Kidney (tissue), 14 donors: ENCODE results near the gene SWI5. TPM values are rescaled to one million over a fixed set of nuclear protein-coding genes. Genes with fewer than 3 reads are reported as not detected.

ENCODE experiments used
- DNase-seq, 5 donors: peaks; one replicate each; pipeline ENCODE4 v3.0.0-alpha.2; 2013 to 2020
- FAIRE-seq: peaks from 2 replicates; lab custom pipeline; 2012; peaks lifted over from hg19 to GRCh38; lab: Jason Lieb, UNC
- H3K27ac ChIP-seq, 2 donors: one replicate each; pipeline ENCODE4 v1.7.0; 2013; ENCODE audit warnings: low read depth in 2 of 2, low read length in 2 of 2, inconsistent platforms in 1 of 2
- H3K27me3 ChIP-seq: one replicate; pipeline ENCODE4 v1.7.1; 2013; ENCODE audit warnings: low read length, inconsistent platforms; ENCODE audit not compliant: control insufficient read depth, insufficient read depth
- H3K36me3 ChIP-seq, 3 donors: one replicate each; pipeline versions ENCODE4 v1.7.0 to v1.7.1; 2013; ENCODE audit warnings: low read length in 3 of 3, control low read depth in 1 of 3, inconsistent platforms in 1 of 3; ENCODE audit not compliant: insufficient read depth in 3 of 3, control insufficient read depth in 2 of 3
- H3K4me1 ChIP-seq, 3 donors: one replicate each; pipeline versions ENCODE4 v1.7.0 to v1.7.1; 2013; ENCODE audit warnings: low read length in 3 of 3, inconsistent platforms in 1 of 3, low read depth in 1 of 3; ENCODE audit not compliant: control insufficient read depth in 2 of 3, insufficient read depth in 2 of 3
- H3K4me3 ChIP-seq, 3 donors: one replicate each; pipeline versions ENCODE4 v1.7.0 to v1.8.1; 2013; ENCODE audit warnings: low read length in 3 of 3, control low read depth in 1 of 3, inconsistent platforms in 1 of 3
- H3K9ac ChIP-seq, 3 donors: one replicate each; pipeline versions ENCODE4 v1.7.0 to v1.7.1; 2013; ENCODE audit warnings: low read length in 3 of 3, control low read depth in 1 of 3, inconsistent platforms in 1 of 3
- H3K9me3 ChIP-seq, 3 donors: one replicate each; pipeline versions ENCODE4 v1.7.0 to v1.7.1; 2013; ENCODE audit warnings: low read length in 3 of 3, control low read depth in 1 of 3, inconsistent platforms in 1 of 3; ENCODE audit not compliant: control insufficient read depth in 2 of 3, insufficient read depth in 1 of 3
- intact Hi-C: fragments of 100-400 bp; cut with DNase I; formaldehyde crosslinking; loops from one replicate; pipeline ENCODE4 v1.11.1; 2022
- polyA plus RNA-seq: library from polyadenylated mRNA; stranded (reverse); fragments of 350-450 nt; fragmentation: Illumina TruSeq; extraction: RNeasy Lipid Tissue Mini Kit (QIAGEN cat#74804); gene quantifications from one replicate; pipeline ENCODE4 v1.2.3, GENCODE V29; 2014; ENCODE audit warnings: low read depth, low replicate concordance; ENCODE audit not compliant: insufficient read depth
- total RNA-seq: library from RNA; stranded (reverse); fragmentation: NEBNext Ultra II Directional; extraction: Animal tissue kit (Norgen Biotek cat#: 25700); gene quantifications from one replicate; pipeline ENCODE4 v1.2.1, GENCODE V29; 2021
- TF ChIP-seq, protein P1 (sequence below): IDR thresholded peaks from 3 replicates; pipeline ENCODE4 v1.5.1; 2012; ENCODE audit warnings: mild to moderate bottlenecking, moderate library complexity, borderline replicate concordance; ENCODE audit not compliant: insufficient read depth; ENCODE audit errors: extremely low read depth
- donor health status: control.
- donor health status: control.
- donor health status: control.
- donor health status: control.
- donor health status: control.
- donor health status: DM: yes; HTN: yes; CAD: no.
- donor health status: Normal renal cell carcinoma (clear cell type).

The SWI5 gene
- total and polyA plus RNA-seq, 2 donors from 2014 or later, result 20.3 to 67.8 TPM

DNA sequence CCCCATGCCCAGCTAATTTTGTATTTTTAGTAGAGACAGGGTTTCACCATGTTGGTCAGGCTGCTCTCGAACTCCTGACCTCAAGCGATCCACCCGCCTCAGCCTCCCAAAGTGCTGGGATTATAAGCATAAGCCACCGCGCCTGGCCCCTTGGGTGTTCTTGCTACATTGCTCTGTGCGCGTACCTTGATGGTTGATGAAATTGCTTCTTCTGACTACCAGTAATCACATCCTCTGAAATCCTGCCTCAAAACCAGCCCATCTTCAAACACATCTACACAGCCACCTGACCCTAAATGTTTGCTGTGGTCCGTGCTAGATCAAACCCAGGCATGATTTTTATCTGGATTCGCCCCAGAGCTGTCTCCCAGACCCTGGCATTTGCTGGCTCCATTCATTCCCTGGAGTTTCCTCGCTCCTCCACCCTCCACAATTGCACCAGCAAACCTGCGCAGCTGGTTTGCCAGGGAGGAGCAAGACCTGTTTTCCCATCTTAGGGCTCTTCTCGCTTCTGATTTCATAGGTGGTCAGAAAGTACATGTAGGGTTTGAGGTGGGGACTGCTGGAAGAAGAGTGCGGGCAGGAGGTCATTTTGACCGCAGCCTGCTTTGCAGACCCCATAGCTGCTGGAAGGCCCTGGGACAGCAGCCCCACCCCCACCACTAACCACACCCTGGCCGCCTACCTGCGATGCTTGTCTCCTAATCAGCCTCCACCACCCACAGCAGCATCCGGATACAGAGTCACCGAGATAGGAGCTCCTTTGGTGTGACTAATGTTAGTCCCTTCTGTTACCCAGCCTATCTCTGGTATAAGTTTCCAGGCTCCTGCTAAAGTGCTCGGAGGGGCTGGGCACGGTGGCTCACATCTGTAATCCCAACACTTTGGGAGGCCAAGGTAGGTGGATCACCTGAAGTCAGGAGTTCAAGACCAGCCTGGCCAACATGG is 22.7 kb downstream of the SWI5 start:
- FAIRE-seq (no peak), DNase-seq (no peak)
- Histone ChIP-seq H3K27ac (no peak overlapping the region), H3K9me3 (no peaks in the 10 kb centered on the region), H3K4me1 (peaks cover 0 to 7% (median 0%) of the 10 kb centered on the region in 3 donors), H3K27me3 (no peaks in the 10 kb centered on the region), H3K9ac (no peak overlapping the region), H3K4me3 (no peak overlapping the region), H3K36me3 (no peaks in the 10 kb centered on the region)
- intact Hi-C loops, result no loop called here
- TF ChIP-seq, protein P1, sequence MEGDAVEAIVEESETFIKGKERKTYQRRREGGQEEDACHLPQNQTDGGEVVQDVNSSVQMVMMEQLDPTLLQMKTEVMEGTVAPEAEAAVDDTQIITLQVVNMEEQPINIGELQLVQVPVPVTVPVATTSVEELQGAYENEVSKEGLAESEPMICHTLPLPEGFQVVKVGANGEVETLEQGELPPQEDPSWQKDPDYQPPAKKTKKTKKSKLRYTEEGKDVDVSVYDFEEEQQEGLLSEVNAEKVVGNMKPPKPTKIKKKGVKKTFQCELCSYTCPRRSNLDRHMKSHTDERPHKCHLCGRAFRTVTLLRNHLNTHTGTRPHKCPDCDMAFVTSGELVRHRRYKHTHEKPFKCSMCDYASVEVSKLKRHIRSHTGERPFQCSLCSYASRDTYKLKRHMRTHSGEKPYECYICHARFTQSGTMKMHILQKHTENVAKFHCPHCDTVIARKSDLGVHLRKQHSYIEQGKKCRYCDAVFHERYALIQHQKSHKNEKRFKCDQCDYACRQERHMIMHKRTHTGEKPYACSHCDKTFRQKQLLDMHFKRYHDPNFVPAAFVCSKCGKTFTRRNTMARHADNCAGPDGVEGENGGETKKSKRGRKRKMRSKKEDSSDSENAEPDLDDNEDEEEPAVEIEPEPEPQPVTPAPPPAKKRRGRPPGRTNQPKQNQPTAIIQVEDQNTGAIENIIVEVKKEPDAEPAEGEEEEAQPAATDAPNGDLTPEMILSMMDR, result no peak

DNA sequence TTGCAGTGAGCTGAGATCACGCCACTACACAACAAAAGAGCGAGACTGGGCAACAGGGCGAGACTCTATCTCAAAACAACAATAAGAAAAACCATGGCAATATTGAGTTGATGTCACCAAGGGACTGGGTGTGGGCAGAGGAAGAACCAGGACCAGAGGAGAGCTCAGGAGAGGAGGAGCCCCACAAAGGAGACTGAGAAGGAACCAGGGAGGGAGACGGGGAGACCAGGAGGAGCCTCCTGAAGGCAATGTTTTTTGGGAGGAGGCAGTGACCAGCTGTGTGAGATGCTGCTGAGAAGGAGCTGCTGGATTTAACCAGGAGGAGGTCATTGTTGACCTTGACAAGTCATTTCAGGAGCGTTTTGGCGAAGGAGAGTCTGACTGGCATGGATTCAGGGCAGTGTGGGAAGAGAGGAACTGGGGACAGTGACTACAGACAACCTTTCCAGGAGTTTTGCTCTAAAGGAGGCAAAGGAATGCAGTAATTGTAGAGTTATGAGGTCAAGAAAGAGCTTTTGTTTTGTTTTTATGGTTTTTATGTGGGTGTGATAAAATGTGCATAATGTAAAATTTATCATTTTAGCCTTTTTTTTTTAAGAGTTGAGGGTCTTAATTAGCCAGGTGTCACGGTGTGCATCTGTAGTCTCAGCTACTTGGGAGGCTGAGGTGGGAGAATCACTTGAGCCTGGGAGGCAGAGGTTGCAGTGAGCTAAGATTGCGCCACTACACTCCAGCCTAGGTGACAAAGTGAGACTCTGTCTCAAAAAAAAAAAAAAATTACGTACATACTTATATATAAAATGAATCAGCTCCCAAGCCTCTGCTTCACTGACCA is 28.3 kb downstream of the SWI5 start:
- H3K9me3 ChIP-seq, result no peaks in the 10 kb centered on the region
- intact Hi-C loops, result no loop called here
- H3K9ac ChIP-seq, result no peak overlapping the region
- H3K4me1 ChIP-seq, result no peaks in the 10 kb centered on the region
- DNase-seq (no peak), FAIRE-seq (no peak)
- H3K36me3 ChIP-seq, result peaks cover 0 to 5% (median 3%) of the 10 kb centered on the region in 3 donors
- no peak overlapping the region for H3K4me3 ChIP-seq
- no peaks in the 10 kb centered on the region for H3K27me3 ChIP-seq
- TF ChIP-seq, protein P1, result no peak
- no peak overlapping the region for H3K27ac ChIP-seq

DNA sequence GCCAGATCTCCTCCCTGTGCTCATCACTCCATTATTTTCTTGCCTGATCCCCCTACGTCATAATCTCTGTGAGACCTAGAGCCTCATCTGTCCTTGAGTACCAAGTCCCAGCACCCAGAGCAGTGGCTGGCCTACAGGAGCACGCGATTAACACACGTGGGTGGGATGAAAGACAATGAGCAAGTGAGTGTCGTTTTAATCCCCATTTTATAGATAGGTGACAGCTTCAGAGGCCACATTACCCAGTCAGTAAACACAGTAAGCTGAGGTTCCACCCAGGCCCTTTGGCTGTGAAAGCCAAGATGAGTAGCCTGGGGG is 28.9 kb downstream of the SWI5 start:
- TF ChIP-seq, protein P1, result no peak
- no peak overlapping the region for H3K4me3 ChIP-seq
- no peak overlapping the region for H3K27ac ChIP-seq
- no peaks in the 10 kb centered on the region for H3K27me3 ChIP-seq
- no peaks in the 10 kb centered on the region for H3K9me3 ChIP-seq
- no peak overlapping the region for H3K9ac ChIP-seq
- no peak for FAIRE-seq
- DNase-seq, result no peak
- intact Hi-C loops, result no loop called here
- H3K4me1 ChIP-seq, result no peaks in the 10 kb centered on the region
- peaks cover 0 to 11% (median 8%) of the 10 kb centered on the region in 3 donors for H3K36me3 ChIP-seq
